Breast epithelium (tissue), 3 donors: Measurements from ENCODE around the gene TOE1.

Experiments
- CTCF ChIP-seq, 3 donors: fragments of 450-650 bp; IDR thresholded peaks; one replicate each; pipeline ENCODE4 v1.5.1; 2016 to 2017; ENCODE audit warnings: antibody characterized with exemption in 3 of 3, mild to moderate bottlenecking in 3 of 3, moderate library complexity in 3 of 3
- POLR2A ChIP-seq: fragments of 450-650 bp; IDR thresholded peaks from one replicate; pipeline ENCODE4 v1.6.1; 2016; ENCODE audit warnings: antibody characterized with exemption, mild to moderate bottlenecking, moderate library complexity
- POLR2AphosphoS5 ChIP-seq, 3 donors: sonication (generic); formaldehyde crosslinking; IDR thresholded peaks; one replicate each; pipeline ENCODE4 v1.6.1; 2017; ENCODE audit warnings: antibody characterized with exemption in 3 of 3

DNA sequence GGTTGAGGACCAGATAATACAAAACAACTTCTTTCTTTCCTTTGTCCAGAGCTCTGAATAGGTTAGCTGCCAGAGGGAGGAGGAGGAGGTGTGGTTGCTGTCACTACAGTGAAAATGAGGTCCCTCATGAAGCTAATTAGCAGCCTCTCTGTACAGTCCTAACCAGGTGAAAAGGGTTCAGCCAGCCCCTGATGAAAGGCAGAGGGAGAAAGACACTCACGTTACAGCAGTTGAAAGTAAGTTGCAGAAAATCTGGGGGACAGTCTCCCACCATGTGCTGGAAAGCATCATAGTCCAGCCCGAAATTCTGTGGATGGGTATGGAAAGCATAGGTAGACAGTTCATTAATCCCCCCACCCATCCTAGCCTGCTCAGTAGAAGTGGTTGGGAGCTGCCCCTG is 6.5 kb downstream of the TOE1 start:
- TF ChIP-seq CTCF (IDR thresholded peaks at IDR 0.05) (no peak), POLR2AphosphoS5 (IDR thresholded peaks at IDR 0.05) (no peak), POLR2A (no peak)
